Medulla oblongata (tissue), 1 donor: Measurements from ENCODE around the gene ZNF281.

Experiments used
- DNase-seq: peaks from one replicate; pipeline ENCODE4 v3.0.0-alpha.2; 2015; ENCODE audit errors: extremely low spot score

The ZNF281 gene

GRCh38 chr1:200386416-200386815 lies 23.4 kb downstream of the ZNF281 start:
- DNase-seq = no peak

GRCh38 chr1:200384818-200385390 lies 24.9 kb downstream of the ZNF281 start:
- no peak for DNase-seq

- no peak for DNase-seq
Measured at GRCh38 chr1:200381256-200381984, 28.4 kb downstream of the ZNF281 start.

- DNase-seq = no peak
Measured at GRCh38 chr1:200380589-200381021, 29.2 kb downstream of the ZNF281 start.

GRCh38 chr1:200379940-200380588 lies 29.8 kb downstream of the ZNF281 start:
- DNase-seq = no peak

GRCh38 chr1:200379432-200379757 lies 30.4 kb downstream of the ZNF281 start:
- DNase-seq = no peak

GRCh38 chr1:200378096-200378495 lies 31.7 kb downstream of the ZNF281 start:
- DNase-seq = no peak

- no peak for DNase-seq
Measured at GRCh38 chr1:200376528-200376927, 33.3 kb downstream of the ZNF281 start.

- DNase-seq = no peak
Measured at GRCh38 chr1:200374569-200375295, 35.1 kb downstream of the ZNF281 start.

- peak; percentile 81 for DNase-seq
Measured at GRCh38 chr1:200373811-200374231, 36.0 kb downstream of the ZNF281 start.

GRCh38 chr1:200372885-200373181 lies 37.0 kb downstream of the ZNF281 start:
- no peak for DNase-seq

- DNase-seq = no peak
Measured at GRCh38 chr1:200372095-200372884, 37.5 kb downstream of the ZNF281 start.

- no peak for DNase-seq
Measured at GRCh38 chr1:200369706-200370105, 40.1 kb downstream of the ZNF281 start.

GRCh38 chr1:200369131-200369530 lies 40.7 kb downstream of the ZNF281 start:
- no peak for DNase-seq

- DNase-seq = no peak
Measured at GRCh38 chr1:200368556-200368955, 41.3 kb downstream of the ZNF281 start.

- peak; percentile 57 for DNase-seq
Measured at GRCh38 chr1:200367841-200368534, 41.8 kb downstream of the ZNF281 start.

- no peak for DNase-seq
Measured at GRCh38 chr1:200366577-200367253, 43.1 kb downstream of the ZNF281 start.

GRCh38 chr1:200365897-200366426 lies 43.9 kb downstream of the ZNF281 start:
- no peak for DNase-seq

GRCh38 chr1:200364831-200365230 lies 45.0 kb downstream of the ZNF281 start:
- no peak for DNase-seq

GRCh38 chr1:200364091-200364759 lies 45.6 kb downstream of the ZNF281 start:
- no peak for DNase-seq
